ENCODE results near the gene CDK2AP2.

DNA sequence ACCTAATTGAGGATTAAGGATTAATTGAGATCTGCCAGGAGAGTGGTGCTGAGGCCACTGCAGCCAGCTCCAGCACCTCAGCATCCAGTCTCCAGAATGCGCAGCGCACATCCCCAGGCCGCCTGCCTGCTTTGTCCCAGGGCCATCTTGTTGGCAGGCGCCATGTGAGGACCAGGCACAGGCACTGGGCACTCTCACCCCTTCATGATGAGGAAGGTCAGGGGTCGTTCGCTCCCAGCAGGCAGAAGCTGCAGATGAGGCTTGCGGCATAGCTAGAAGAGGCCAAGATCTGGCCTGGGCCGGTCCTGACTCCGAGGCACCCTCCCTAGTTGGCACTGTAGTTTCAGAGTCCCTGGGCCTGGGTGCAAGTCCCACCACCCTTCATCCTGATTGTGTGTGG is 8.8 kb upstream of the CDK2AP2 start:
- no peak for TF ChIP-seq CHD1 (IDR thresholded peaks at IDR 0.05; ENCODE audit: low read depth, low read length)
- no peak for TF ChIP-seq EP300 (IDR thresholded peaks at IDR 0.05; ENCODE audit: borderline replicate concordance in 1 of 2, control insufficient read depth in 1 of 2, low read depth in 2 of 2, low read length in 2 of 2)
- TF ChIP-seq PBX3 (IDR thresholded peaks at IDR 0.05; ENCODE audit: insufficient replicate concordance, low read depth, low read length) = no peak
- TF ChIP-seq ZSCAN29 (IDR thresholded peaks at IDR 0.05) = no peak
- TF ChIP-seq, protein P1, sequence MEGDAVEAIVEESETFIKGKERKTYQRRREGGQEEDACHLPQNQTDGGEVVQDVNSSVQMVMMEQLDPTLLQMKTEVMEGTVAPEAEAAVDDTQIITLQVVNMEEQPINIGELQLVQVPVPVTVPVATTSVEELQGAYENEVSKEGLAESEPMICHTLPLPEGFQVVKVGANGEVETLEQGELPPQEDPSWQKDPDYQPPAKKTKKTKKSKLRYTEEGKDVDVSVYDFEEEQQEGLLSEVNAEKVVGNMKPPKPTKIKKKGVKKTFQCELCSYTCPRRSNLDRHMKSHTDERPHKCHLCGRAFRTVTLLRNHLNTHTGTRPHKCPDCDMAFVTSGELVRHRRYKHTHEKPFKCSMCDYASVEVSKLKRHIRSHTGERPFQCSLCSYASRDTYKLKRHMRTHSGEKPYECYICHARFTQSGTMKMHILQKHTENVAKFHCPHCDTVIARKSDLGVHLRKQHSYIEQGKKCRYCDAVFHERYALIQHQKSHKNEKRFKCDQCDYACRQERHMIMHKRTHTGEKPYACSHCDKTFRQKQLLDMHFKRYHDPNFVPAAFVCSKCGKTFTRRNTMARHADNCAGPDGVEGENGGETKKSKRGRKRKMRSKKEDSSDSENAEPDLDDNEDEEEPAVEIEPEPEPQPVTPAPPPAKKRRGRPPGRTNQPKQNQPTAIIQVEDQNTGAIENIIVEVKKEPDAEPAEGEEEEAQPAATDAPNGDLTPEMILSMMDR (IDR thresholded peaks at IDR 0.05 in 2 of 3, conservative IDR thresholded peaks at IDR 0.05 in 1 of 3; ENCODE audit: control insufficient read depth in 2 of 3, extremely low read depth in 1 of 3, insufficient read depth in 1 of 3, low read depth in 3 of 3, low read length in 3 of 3) = no peak

Measured in GM12878 (cell line).